ENCODE results near the gene NUDT2.

The NUDT2 gene

GRCh38 chr9:34370970-34371880, 41.9 kb downstream of the NUDT2 start:
- no peak for DNase-seq

- no peak for DNase-seq
Observed at GRCh38 chr9:34371886-34372466, 42.6 kb downstream of the NUDT2 start.

- DNase-seq = no peak
Observed at GRCh38 chr9:34372467-34373011, 43.2 kb downstream of the NUDT2 start.

- no peak for DNase-seq
Observed at GRCh38 chr9:34373749-34374148, 44.4 kb downstream of the NUDT2 start.

- DNase-seq = no peak
Observed at GRCh38 chr9:34374339-34374738, 45.0 kb downstream of the NUDT2 start.

GRCh38 chr9:34374905-34375552, 45.7 kb downstream of the NUDT2 start:
- DNase-seq = no peak

- DNase-seq = no peak
Observed at GRCh38 chr9:34375901-34376595, 46.7 kb downstream of the NUDT2 start.

GRCh38 chr9:34376596-34377403, 47.4 kb downstream of the NUDT2 start, which contains the start of gene MYORG:
TSS of gene MYORG (minus strand) at chr9:34376898. CDS start at chr9:34372943, 3,955 bp downstream.
- peak; percentile 87 to 93 for DNase-seq

GRCh38 chr9:34377404-34377746, 48.0 kb downstream of the NUDT2 start:
- no peak for DNase-seq

- DNase-seq = no peak
Observed at GRCh38 chr9:34378376-34379060, 49.1 kb downstream of the NUDT2 start.

GRCh38 chr9:34379334-34380033, 50.1 kb downstream of the NUDT2 start:
- DNase-seq = peak; percentile 67 to 96

GRCh38 chr9:34380034-34380510, 50.7 kb downstream of the NUDT2 start:
- no peak for DNase-seq

- DNase-seq = peak; percentile 60 to 79
Observed at GRCh38 chr9:34380511-34381315, 51.3 kb downstream of the NUDT2 start.

GRCh38 chr9:34381323-34381722, 52.0 kb downstream of the NUDT2 start:
- no peak for DNase-seq

- DNase-seq = no peak
Observed at GRCh38 chr9:34382054-34382453, 52.7 kb downstream of the NUDT2 start.

GRCh38 chr9:34382879-34383278, 53.5 kb downstream of the NUDT2 start:
- DNase-seq = no peak

- no peak for DNase-seq
Observed at GRCh38 chr9:34383904-34384303, 54.5 kb downstream of the NUDT2 start.

- DNase-seq = peak in 1 of 2 donors; percentile 11
Observed at GRCh38 chr9:34384368-34385165, 55.2 kb downstream of the NUDT2 start.
